AG04450 (cell line): ENCODE measurements around the gene AGPAT1. TPM values are rescaled to one million over a fixed set of nuclear protein-coding genes. Genes with fewer than 3 reads are reported as not detected.

Source experiments
- CTCF ChIA-PET: fragments of 300-600, 350-600 bp; formaldehyde crosslinking; extraction: SDS; loops from one replicate; lab custom pipeline; 2022; ENCODE audit warnings: antibody characterized with exemption, inconsistent platforms; lab: Charles Lee
- POLR2A ChIA-PET: fragments of 350-600 bp; formaldehyde crosslinking; extraction: SDS; loops from one replicate; lab custom pipeline; 2021; ENCODE audit warnings: antibody characterized with exemption, inconsistent platforms; lab: Yijun Ruan, JAX
- DNase-seq: peaks from one replicate; pipeline ENCODE4 v3.0.0-alpha.2; 2011; ENCODE audit warnings: low read depth, low spot score
- H3K27ac ChIP-seq: one replicate; pipeline ENCODE4 v1.5.1; 2012; ENCODE audit warnings: low read depth, low read length, control low read depth
- H3K27me3 ChIP-seq: one replicate; pipeline ENCODE4 v1.6.0; 2012; ENCODE audit warnings: low read length; ENCODE audit not compliant: control insufficient read depth, insufficient read depth
- H3K4me3 ChIP-seq: 2 replicates; pipeline ENCODE4 v1.5.1; 2011; ENCODE audit warnings: mild to moderate bottlenecking, low read depth, low read length, control low read depth
- H3K9me3 ChIP-seq: 2 replicates; pipeline ENCODE4 v1.5.1; 2012; ENCODE audit warnings: low read length; ENCODE audit not compliant: control insufficient read depth, insufficient read depth
- CTCF ChIP-seq: IDR thresholded peaks from 2 replicates; pipeline ENCODE4 v1.5.1; 2011; ENCODE audit warnings: low read depth, low read length, control low read depth, inconsistent platforms
- polyA minus RNA-seq: library from RNA; depleted of rRNA, polyadenylated mRNA; stranded (reverse); fragments of >200 nt; gene quantifications from 2 replicates; pipeline ENCODE4 v1.2.3, GENCODE V29; 2011; rRNA and poly(A)+ RNA removed
- polyA plus RNA-seq: library from polyadenylated mRNA; depleted of rRNA; stranded (reverse); fragments of >200 nt; gene quantifications from 2 replicates; pipeline ENCODE4 v1.2.3, GENCODE V29; 2011; rRNA removed

The AGPAT1 gene
- polyA plus RNA-seq (97.1 and 116 TPM in 2 replicates), polyA minus RNA-seq (175 and 217 TPM in 2 replicates)

- Histone ChIP-seq H3K4me3 (peak within 1 kb of the TSS; percentile 97), H3K27me3 (no peaks in the 10 kb centered on the region), H3K27ac (peak within 1 kb of the TSS; percentile 99), H3K9me3 (peaks cover 3% of the 10 kb centered on the region; the same call in 1 of the 2 replicates)
- DNase-seq, result peak; percentile 96
- ChIA-PET CTCF (interaction anchor here (0.7 to 1.4 kb wide), 2 partner anchors 20 to 57 kb away, joined by 6 read pairs; no protein-coding TSS in a partner anchor), POLR2A (interaction anchor here (0.6 to 0.9 kb wide), 3 partner anchors 17 to 206 kb away, joined by 3 to 5 read pairs (median 3); partner anchors contain the start of gene ATF6B)
- TF ChIP-seq CTCF, result no peak
Observed at GRCh38 chr6:32175711-32176475, at the start of gene AGPAT1. Gene AGPAT1, minus strand, starts transcription at chr6:32176084. Its CDS starts 4,588 bp downstream, at chr6:32171496.

- no peak overlapping the region for H3K27ac ChIP-seq
- CTCF ChIA-PET, result interaction anchor here (1.0 kb wide), 1 partner anchor 106 kb away, joined by 3 read pairs; no protein-coding TSS in a partner anchor
- no peak overlapping the region for H3K4me3 ChIP-seq
- peaks cover 30% of the 10 kb centered on the region for H3K27me3 ChIP-seq
- H3K9me3 ChIP-seq, result no peaks in the 10 kb centered on the region
- no peak for TF ChIP-seq CTCF
- POLR2A ChIA-PET, result no interaction called here
- DNase-seq, result no peak
Observed at GRCh38 chr6:32224696-32225095, 48.8 kb upstream of the AGPAT1 start.

GRCh38 chr6:32223258-32224235 is 47.7 kb upstream of the AGPAT1 start, which contains the start of gene NOTCH4:
Gene NOTCH4, minus strand, starts transcription at chr6:32224067. Its CDS starts 139 bp downstream, at chr6:32223928.
- no peak for TF ChIP-seq CTCF
- H3K27me3 ChIP-seq, result peaks cover 39% of the 10 kb centered on the region

GRCh38 chr6:32222333-32223230 is 46.7 kb upstream of the AGPAT1 start:
- H3K27ac ChIP-seq, result no peak overlapping the region
- ChIA-PET CTCF (no interaction called here), POLR2A (no interaction called here)
- H3K27me3 ChIP-seq, result peaks cover 44% of the 10 kb centered on the region
- no peak for DNase-seq
- no peak overlapping the region for H3K4me3 ChIP-seq
- no peaks in the 10 kb centered on the region for H3K9me3 ChIP-seq
- no peak for TF ChIP-seq CTCF

More at GRCh38 chr6:32223258-32224235, 47.7 kb upstream of the AGPAT1 start, which contains the start of gene NOTCH4:
- H3K9me3 ChIP-seq, result no peaks in the 10 kb centered on the region
- H3K4me3 ChIP-seq, result no peak within 1 kb of the TSS
- ChIA-PET CTCF (no interaction called here), POLR2A (no interaction called here)
- no peak within 1 kb of the TSS for H3K27ac ChIP-seq
- no peak for DNase-seq
